Stimulated activated CD8-positive, alpha-beta memory T cell treated with anti-CD3 and anti-CD28 coated beads, Interleukin-7, amount 100 ng/mL, for 4 hours (primary cell): ENCODE data around the gene CHSY1.
"Not testable (repeated sequence)": the region's sequence is repeated elsewhere in the genome, so short reads cannot be mapped to it uniquely, and the experiment has no call there.

ENCODE experiments used
- DNase-seq, 2 donors: peaks; one replicate each; pipeline ENCODE4 v3.0.0-alpha.2; 2020; ENCODE audit warnings: low read depth in 2 of 2

CHSY1 gene

GRCh38 chr15:101244036-101244781 is 7.6 kb downstream of the CHSY1 start:
- no peak for DNase-seq

- DNase-seq: no peak
These were observed 8.4 kb downstream of the CHSY1 start for GRCh38 chr15:101243420-101243819.

GRCh38 chr15:101242999-101243336 is 8.9 kb downstream of the CHSY1 start:
- DNase-seq: no peak

DNA sequence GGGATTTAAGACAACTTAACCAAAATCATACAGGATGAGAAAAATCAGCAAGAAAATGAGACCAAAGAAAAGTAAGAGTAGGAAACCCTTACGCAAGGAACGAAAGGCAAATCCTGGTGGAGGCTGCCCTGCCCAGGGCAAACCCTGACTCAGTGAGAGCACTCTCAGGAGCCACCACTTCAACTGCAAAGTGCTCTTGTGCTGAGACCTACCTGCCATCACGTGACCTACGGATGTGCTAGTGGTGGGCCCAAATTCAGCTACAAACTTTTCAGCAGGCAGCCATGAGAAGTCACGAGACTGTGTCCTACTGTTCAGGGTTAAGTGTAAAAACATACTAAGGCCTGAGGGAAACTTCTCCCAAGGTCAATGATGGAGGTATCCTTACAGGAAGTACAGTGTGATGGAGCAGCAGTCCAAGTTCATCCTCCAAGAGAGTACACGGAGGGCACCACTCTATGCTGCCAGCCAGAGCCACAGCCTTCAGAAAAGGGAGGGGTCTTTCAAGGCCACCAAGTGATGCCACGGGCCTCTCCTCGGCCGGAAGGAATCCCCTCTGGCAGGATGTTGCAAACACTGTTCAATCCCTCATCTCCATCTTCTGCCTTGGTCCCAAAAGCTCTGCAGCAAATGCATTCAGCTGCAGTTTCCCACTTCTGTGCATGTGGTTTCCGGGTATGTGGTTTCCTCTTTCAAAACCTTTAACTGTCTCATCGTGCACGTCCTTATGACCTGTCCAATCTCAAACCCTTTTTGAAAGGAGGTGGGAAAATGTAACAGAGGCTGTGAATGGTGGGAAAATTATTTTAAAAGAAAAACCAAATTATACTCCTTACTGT is 9.5 kb downstream of the CHSY1 start:
- DNase-seq: peak; percentile 41 to 50

- DNase-seq: no peak
These were observed 11.5 kb downstream of the CHSY1 start for GRCh38 chr15:101240358-101240757.

DNA sequence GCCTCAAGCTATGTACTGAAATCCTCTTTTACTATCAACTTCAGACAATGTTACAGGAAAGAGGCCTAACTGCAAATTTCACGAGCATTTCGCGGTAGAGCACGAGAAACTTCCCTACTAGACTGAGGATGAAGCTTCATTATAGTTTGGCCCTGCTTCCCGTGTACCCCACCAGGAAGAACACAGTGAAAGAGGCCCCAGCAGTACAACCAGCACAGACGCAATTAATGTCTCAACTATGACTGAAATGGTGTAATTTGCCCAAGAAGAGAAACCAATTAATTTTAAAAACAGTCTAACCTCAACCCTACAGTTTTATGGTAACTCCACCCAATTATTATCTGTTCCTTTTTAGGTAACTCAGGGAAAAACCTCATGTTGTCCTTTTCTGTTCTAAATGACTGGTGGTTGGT is 12.1 kb downstream of the CHSY1 start:
- DNase-seq: no peak

GRCh38 chr15:101237251-101237650 is 14.6 kb downstream of the CHSY1 start:
- DNase-seq: no peak

GRCh38 chr15:101233651-101234280 is 18.1 kb downstream of the CHSY1 start:
- no peak for DNase-seq

GRCh38 chr15:101232677-101233076 is 19.2 kb downstream of the CHSY1 start:
- DNase-seq: no peak

DNA sequence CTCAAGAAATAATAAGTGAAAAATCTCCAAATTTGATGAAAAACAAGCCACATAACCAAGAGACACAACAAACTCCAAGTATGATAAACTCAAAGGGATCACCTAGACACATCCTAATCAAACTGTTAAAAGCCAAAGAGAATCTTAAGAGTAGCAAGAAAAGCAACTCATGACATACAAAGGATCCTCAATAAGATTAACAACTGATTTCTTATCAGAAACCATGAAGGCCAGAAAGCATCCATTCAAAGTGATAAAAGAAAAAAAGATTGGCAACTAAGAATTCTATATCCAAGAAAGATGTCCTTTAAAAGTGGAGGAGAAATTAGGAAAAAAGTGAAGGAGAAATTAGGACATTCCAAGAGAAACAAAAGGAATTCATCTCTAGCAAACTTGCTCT is 23.5 kb downstream of the CHSY1 start:
- DNase-seq: no peak

GRCh38 chr15:101225658-101226057 is 26.2 kb downstream of the CHSY1 start:
- DNase-seq: no peak

- DNase-seq: no peak
These were observed 29.9 kb downstream of the CHSY1 start for GRCh38 chr15:101221902-101222301.

GRCh38 chr15:101220060-101220459 is 31.8 kb downstream of the CHSY1 start:
- DNase-seq: no peak

GRCh38 chr15:101219441-101219840 is 32.4 kb downstream of the CHSY1 start:
- DNase-seq: no peak

DNA sequence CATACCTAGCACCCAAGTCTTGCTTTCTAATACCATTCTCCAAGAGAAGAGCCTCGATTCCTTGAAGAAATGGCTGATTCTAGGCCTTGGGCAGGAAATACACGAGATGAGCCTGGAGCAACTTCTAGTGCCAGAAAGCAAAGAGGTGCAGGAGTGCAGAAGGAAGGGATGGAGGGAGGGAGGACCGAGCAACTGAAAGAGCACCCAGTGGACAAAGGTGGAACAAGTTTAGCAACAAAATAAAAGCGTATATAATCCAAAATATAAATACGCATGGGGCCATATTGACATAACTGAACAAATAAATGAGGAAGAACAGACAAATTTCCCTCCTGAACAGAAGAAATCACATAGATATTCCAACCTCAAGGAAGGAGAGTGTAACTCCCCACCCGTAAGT is 34.4 kb downstream of the CHSY1 start:
- no peak for DNase-seq

DNA sequence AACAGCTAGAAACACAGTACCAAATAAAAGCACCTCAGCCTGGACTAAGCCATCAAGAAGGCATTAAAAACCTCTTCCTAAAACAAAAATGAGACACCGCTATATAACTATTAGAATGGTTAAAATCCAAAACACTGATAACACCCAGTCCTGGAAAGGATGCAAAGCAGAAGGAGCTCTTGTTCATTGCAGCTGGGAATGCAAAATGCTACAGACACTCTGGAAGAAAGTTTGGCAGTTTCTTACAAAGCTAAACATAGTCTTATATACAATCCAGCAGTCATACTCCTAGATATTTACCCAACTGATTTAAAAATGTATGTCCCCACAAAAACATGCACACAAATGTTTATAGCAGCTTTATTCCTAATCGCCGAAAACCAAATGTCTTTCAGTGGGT is 35.7 kb downstream of the CHSY1 start:
- DNase-seq: no peak

DNA sequence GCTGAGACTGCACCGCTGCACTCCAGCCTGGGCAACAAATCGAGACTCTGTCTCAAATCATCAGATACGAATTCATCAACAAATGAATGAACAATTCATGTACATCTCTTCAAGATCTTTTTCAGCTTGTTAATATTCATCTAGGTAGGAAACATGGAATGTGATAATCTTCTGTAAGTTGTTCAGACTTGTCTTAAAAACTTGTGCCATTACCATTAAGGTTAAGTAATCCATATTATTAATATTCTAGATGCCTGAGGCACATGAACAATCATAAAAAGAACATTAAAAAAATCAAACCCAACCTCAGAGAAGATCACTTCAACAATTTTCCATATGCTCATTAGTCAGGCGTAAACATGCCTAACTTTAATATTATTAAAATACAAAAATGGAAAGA is 36.2 kb downstream of the CHSY1 start:
- DNase-seq: no peak

GRCh38 chr15:101214435-101215097 is 37.3 kb downstream of the CHSY1 start:
- DNase-seq: not testable (repeated sequence)

- DNase-seq: no peak
These were observed 38.3 kb downstream of the CHSY1 start for GRCh38 chr15:101213570-101213969.

- DNase-seq: no peak
These were observed 38.7 kb downstream of the CHSY1 start for GRCh38 chr15:101213147-101213546.

DNA sequence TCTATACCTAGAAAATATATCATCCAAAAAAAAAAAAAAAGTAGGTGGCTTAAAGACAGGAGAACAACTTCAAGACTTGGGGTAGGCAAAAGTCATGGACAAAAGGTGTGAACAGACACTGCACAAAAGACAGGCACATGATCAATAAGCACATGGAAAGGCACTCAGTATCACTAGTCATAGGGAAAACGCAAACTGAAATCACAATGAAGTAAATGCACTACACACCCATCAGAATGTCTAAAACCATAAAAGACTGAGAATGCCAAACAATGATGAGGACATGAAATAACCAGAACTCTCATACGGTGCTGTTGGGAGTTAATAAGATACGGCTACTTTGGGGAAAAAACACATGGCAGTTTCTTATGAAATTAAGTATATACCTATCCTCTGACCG is 40.0 kb downstream of the CHSY1 start:
- DNase-seq: no peak

- no peak for DNase-seq
These were observed 41.4 kb downstream of the CHSY1 start for GRCh38 chr15:101210466-101210865.
